DND-41 (cell line): ENCODE measurements around the gene ACADS.

Experiments used
- EZH2 ChIP-seq: IDR thresholded peaks from 3 replicates; pipeline ENCODE4 v1.6.1; 2012; ENCODE audit warnings: borderline replicate concordance, low read depth, mild to moderate bottlenecking, moderate library complexity, low read length, inconsistent platforms; ENCODE audit not compliant: severe bottlenecking
- TF ChIP-seq, protein P1 (sequence below): IDR thresholded peaks from 2 replicates; pipeline ENCODE4 v1.5.1; 2012; ENCODE audit warnings: borderline replicate concordance, low read length, moderate library complexity, mild to moderate bottlenecking; ENCODE audit not compliant: poor library complexity, severe bottlenecking; ENCODE audit errors: extremely low read depth

DNA sequence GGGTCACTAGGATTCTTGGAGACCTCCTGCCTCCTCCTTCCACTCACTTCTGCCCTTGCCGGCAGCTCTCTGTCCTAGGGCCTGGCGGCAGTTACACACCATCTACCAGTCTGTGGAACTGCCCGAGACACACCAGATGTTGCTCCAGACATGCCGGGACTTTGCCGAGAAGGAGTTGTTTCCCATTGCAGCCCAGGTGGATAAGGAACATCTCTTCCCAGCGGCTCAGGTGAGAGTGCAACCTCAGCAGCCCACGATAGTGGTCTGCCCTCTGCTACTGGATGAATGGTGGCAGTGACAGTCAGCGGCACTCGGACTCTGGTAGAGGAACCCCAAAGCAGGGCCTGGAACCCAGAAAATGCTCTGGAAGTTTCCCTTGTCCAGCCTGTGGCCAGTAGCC, 1.3 kb downstream of the ACADS start:
- TF ChIP-seq, protein P1, sequence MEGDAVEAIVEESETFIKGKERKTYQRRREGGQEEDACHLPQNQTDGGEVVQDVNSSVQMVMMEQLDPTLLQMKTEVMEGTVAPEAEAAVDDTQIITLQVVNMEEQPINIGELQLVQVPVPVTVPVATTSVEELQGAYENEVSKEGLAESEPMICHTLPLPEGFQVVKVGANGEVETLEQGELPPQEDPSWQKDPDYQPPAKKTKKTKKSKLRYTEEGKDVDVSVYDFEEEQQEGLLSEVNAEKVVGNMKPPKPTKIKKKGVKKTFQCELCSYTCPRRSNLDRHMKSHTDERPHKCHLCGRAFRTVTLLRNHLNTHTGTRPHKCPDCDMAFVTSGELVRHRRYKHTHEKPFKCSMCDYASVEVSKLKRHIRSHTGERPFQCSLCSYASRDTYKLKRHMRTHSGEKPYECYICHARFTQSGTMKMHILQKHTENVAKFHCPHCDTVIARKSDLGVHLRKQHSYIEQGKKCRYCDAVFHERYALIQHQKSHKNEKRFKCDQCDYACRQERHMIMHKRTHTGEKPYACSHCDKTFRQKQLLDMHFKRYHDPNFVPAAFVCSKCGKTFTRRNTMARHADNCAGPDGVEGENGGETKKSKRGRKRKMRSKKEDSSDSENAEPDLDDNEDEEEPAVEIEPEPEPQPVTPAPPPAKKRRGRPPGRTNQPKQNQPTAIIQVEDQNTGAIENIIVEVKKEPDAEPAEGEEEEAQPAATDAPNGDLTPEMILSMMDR = no peak
- no peak for TF ChIP-seq EZH2
